ENCODE data around the gene YIPF5.

The YIPF5 gene

DNA sequence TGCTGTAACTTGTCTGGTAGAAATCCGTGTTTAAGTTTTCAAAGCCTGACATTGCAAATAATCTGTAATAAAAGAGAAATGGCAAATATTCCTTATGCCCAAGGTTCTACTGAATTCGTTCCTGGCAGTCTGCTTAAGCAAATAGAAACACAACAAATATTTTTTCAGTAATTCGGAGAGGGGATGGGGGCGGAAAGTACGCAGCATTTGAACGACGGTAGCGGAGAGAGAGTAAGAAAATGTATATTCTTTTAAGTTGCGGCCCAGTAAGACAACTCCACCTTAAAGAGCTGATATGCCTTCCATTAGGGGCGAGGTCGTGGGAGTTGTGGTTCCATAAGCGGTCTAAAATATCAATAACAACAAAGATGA lies 569 bp downstream of the YIPF5 start:
- TF ChIP-seq, protein P1, sequence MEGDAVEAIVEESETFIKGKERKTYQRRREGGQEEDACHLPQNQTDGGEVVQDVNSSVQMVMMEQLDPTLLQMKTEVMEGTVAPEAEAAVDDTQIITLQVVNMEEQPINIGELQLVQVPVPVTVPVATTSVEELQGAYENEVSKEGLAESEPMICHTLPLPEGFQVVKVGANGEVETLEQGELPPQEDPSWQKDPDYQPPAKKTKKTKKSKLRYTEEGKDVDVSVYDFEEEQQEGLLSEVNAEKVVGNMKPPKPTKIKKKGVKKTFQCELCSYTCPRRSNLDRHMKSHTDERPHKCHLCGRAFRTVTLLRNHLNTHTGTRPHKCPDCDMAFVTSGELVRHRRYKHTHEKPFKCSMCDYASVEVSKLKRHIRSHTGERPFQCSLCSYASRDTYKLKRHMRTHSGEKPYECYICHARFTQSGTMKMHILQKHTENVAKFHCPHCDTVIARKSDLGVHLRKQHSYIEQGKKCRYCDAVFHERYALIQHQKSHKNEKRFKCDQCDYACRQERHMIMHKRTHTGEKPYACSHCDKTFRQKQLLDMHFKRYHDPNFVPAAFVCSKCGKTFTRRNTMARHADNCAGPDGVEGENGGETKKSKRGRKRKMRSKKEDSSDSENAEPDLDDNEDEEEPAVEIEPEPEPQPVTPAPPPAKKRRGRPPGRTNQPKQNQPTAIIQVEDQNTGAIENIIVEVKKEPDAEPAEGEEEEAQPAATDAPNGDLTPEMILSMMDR (IDR thresholded peaks at IDR 0.05; ENCODE audit: extremely low read depth, insufficient read depth, missing control alignments): no peak
- in situ Hi-C loops (cut with MboI; ENCODE audit: low pct_unique_long_range_greater_than_20kb, low sequenced_read_pairs, unreplicated experiment): no loop called here
- no peak for DNase-seq (ENCODE audit: low spot score)

- DNase-seq (ENCODE audit: low spot score): no peak
- in situ Hi-C loops (cut with MboI; ENCODE audit: low pct_unique_long_range_greater_than_20kb, low sequenced_read_pairs, unreplicated experiment): no loop called here
- TF ChIP-seq, protein P1 (IDR thresholded peaks at IDR 0.05; ENCODE audit: extremely low read depth, insufficient read depth, missing control alignments): no peak
These were observed 2.5 kb downstream of the YIPF5 start for GRCh38 chr5:144167998-144168397.

- TF ChIP-seq, protein P1 (IDR thresholded peaks at IDR 0.05; ENCODE audit: extremely low read depth, insufficient read depth, missing control alignments): no peak
- DNase-seq (ENCODE audit: low spot score): no peak
- in situ Hi-C loops (cut with MboI; ENCODE audit: low pct_unique_long_range_greater_than_20kb, low sequenced_read_pairs, unreplicated experiment): no loop called here
These were observed 3.8 kb downstream of the YIPF5 start for GRCh38 chr5:144166696-144167095.

- TF ChIP-seq, protein P1 (IDR thresholded peaks at IDR 0.05; ENCODE audit: extremely low read depth, insufficient read depth, missing control alignments): no peak
These were observed 7.8 kb downstream of the YIPF5 start for GRCh38 chr5:144162686-144163085.

DNA sequence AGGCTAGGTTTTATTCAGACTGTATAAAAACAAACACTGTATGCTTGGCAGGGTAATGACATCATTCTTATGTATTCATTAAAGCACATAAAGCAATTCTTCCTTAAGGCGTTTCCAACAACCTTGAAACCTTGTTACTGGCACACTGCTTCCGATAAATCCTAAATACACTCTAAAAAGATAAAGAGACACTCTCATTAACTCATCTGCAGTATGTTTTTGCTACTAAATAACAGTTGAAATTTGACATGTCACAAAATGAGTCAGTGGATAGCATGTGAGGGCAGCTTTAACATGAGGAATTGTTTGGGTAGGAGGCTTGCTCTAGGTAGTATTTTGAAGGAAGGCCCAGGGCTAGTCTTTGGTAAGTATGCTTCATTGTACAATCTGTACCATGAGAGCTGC lies 13.7 kb downstream of the YIPF5 start:
- in situ Hi-C loops (cut with MboI; ENCODE audit: low pct_unique_long_range_greater_than_20kb, low sequenced_read_pairs, unreplicated experiment): no loop called here
- no peak for DNase-seq (ENCODE audit: low spot score)
- TF ChIP-seq, protein P1 (IDR thresholded peaks at IDR 0.05; ENCODE audit: extremely low read depth, insufficient read depth, missing control alignments): no peak

More at GRCh38 chr5:144162686-144163085, 7.8 kb downstream of the YIPF5 start:
- in situ Hi-C loops (cut with MboI; ENCODE audit: low pct_unique_long_range_greater_than_20kb, low sequenced_read_pairs, unreplicated experiment): no loop called here
- no peak for DNase-seq (ENCODE audit: low spot score)

GRCh38 chr5:144151026-144151425 lies 19.4 kb downstream of the YIPF5 start:
- DNase-seq (ENCODE audit: low spot score): no peak
- TF ChIP-seq, protein P1 (IDR thresholded peaks at IDR 0.05; ENCODE audit: extremely low read depth, insufficient read depth, missing control alignments): no peak
- in situ Hi-C loops (cut with MboI; ENCODE audit: low pct_unique_long_range_greater_than_20kb, low sequenced_read_pairs, unreplicated experiment): no loop called here

All from GM13977 (cell line).